Mucosa of stomach (tissue), 1 donor: ENCODE data around the gene SCLY.

ENCODE experiments used
- H3K27me3 ChIP-seq: one replicate; pipeline ENCODE4 v1.7.0; 2013; ENCODE audit warnings: mild to moderate bottlenecking, low read length; ENCODE audit not compliant: control insufficient read depth, insufficient read depth
- H3K36me3 ChIP-seq: one replicate; pipeline ENCODE4 v1.7.0; 2013; ENCODE audit warnings: low read length; ENCODE audit not compliant: control insufficient read depth, insufficient read depth
- H3K4me1 ChIP-seq: one replicate; pipeline ENCODE4 v1.7.0; 2013; ENCODE audit warnings: mild to moderate bottlenecking, low read length; ENCODE audit not compliant: control insufficient read depth, insufficient read depth
- H3K4me3 ChIP-seq: one replicate; pipeline ENCODE4 v1.7.0; 2013; ENCODE audit warnings: low read length
- H3K9ac ChIP-seq: one replicate; pipeline ENCODE4 v1.7.0; 2013; ENCODE audit warnings: mild to moderate bottlenecking, low read length, moderate library complexity
- H3K9me3 ChIP-seq: one replicate; pipeline ENCODE4 v1.7.0; 2013; ENCODE audit warnings: mild to moderate bottlenecking, low read length, moderate library complexity; ENCODE audit not compliant: control insufficient read depth
- donor health status: Pancreatic carcinoma.

Gene SCLY

GRCh38 chr2:238123991-238124470 lies 63.2 kb downstream of the SCLY start:
- H3K27me3 ChIP-seq, result peaks cover 5% of the 10 kb centered on the region
- no peak overlapping the region for H3K4me3 ChIP-seq
- no peaks in the 10 kb centered on the region for H3K9me3 ChIP-seq
- H3K36me3 ChIP-seq, result no peaks in the 10 kb centered on the region
- peaks cover 6% of the 10 kb centered on the region for H3K4me1 ChIP-seq
- no peak overlapping the region for H3K9ac ChIP-seq

GRCh38 chr2:238124488-238125126 lies 63.8 kb downstream of the SCLY start:
- no peaks in the 10 kb centered on the region for H3K36me3 ChIP-seq
- no peak overlapping the region for H3K9ac ChIP-seq
- peaks cover 6% of the 10 kb centered on the region for H3K4me1 ChIP-seq
- peaks cover 5% of the 10 kb centered on the region for H3K27me3 ChIP-seq
- H3K4me3 ChIP-seq, result no peak overlapping the region
- no peaks in the 10 kb centered on the region for H3K9me3 ChIP-seq

- peaks cover under 1% of the 10 kb centered on the region for H3K27me3 ChIP-seq
- no peaks in the 10 kb centered on the region for H3K36me3 ChIP-seq
- H3K9me3 ChIP-seq, result no peaks in the 10 kb centered on the region
- no peak overlapping the region for H3K9ac ChIP-seq
- H3K4me1 ChIP-seq, result peaks cover 6% of the 10 kb centered on the region
- H3K4me3 ChIP-seq, result no peak overlapping the region
Measured at GRCh38 chr2:238125127-238125885, 64.5 kb downstream of the SCLY start.

GRCh38 chr2:238126338-238126737 lies 65.5 kb downstream of the SCLY start:
- Histone ChIP-seq H3K4me1 (peaks cover 6% of the 10 kb centered on the region), H3K9me3 (no peaks in the 10 kb centered on the region), H3K9ac (no peak overlapping the region)

GRCh38 chr2:238126775-238127164 lies 66.0 kb downstream of the SCLY start:
- H3K4me3 ChIP-seq, result no peak overlapping the region
- peaks cover 6% of the 10 kb centered on the region for H3K4me1 ChIP-seq
- no peak overlapping the region for H3K9ac ChIP-seq

More at GRCh38 chr2:238126338-238126737, 65.5 kb downstream of the SCLY start:
- Histone ChIP-seq H3K4me3 (no peak overlapping the region), H3K36me3 (no peaks in the 10 kb centered on the region), H3K27me3 (no peaks in the 10 kb centered on the region)

GRCh38 chr2:238127165-238128060 lies 66.6 kb downstream of the SCLY start:
- Histone ChIP-seq H3K27me3 (no peaks in the 10 kb centered on the region), H3K4me3 (no peak overlapping the region), H3K9me3 (no peaks in the 10 kb centered on the region), H3K9ac (peak overlapping the region; percentile 15), H3K4me1 (peaks cover 6% of the 10 kb centered on the region), H3K36me3 (no peaks in the 10 kb centered on the region)

More at GRCh38 chr2:238126775-238127164, 66.0 kb downstream of the SCLY start:
- no peaks in the 10 kb centered on the region for H3K27me3 ChIP-seq
- H3K9me3 ChIP-seq, result no peaks in the 10 kb centered on the region
- no peaks in the 10 kb centered on the region for H3K36me3 ChIP-seq

GRCh38 chr2:238128061-238128440 lies 67.2 kb downstream of the SCLY start:
- Histone ChIP-seq H3K9me3 (no peaks in the 10 kb centered on the region), H3K4me1 (peaks cover 6% of the 10 kb centered on the region), H3K4me3 (no peak overlapping the region), H3K9ac (no peak overlapping the region), H3K27me3 (no peaks in the 10 kb centered on the region), H3K36me3 (no peaks in the 10 kb centered on the region)

GRCh38 chr2:238128534-238129001 lies 67.8 kb downstream of the SCLY start:
- Histone ChIP-seq H3K36me3 (no peaks in the 10 kb centered on the region), H3K9ac (no peak overlapping the region), H3K27me3 (no peaks in the 10 kb centered on the region)

GRCh38 chr2:238129166-238130010 lies 68.6 kb downstream of the SCLY start:
- H3K4me3 ChIP-seq, result no peak overlapping the region

More at GRCh38 chr2:238128534-238129001, 67.8 kb downstream of the SCLY start:
- Histone ChIP-seq H3K4me1 (peaks cover 6% of the 10 kb centered on the region), H3K9me3 (no peaks in the 10 kb centered on the region), H3K4me3 (no peak overlapping the region)

GRCh38 chr2:238130111-238130695 lies 69.4 kb downstream of the SCLY start:
- Histone ChIP-seq H3K36me3 (no peaks in the 10 kb centered on the region), H3K4me3 (no peak overlapping the region), H3K9me3 (no peaks in the 10 kb centered on the region), H3K9ac (no peak overlapping the region), H3K4me1 (peaks cover 6% of the 10 kb centered on the region), H3K27me3 (no peaks in the 10 kb centered on the region)

More at GRCh38 chr2:238129166-238130010, 68.6 kb downstream of the SCLY start:
- no peak overlapping the region for H3K9ac ChIP-seq
- peaks cover 6% of the 10 kb centered on the region for H3K4me1 ChIP-seq
- no peaks in the 10 kb centered on the region for H3K9me3 ChIP-seq
- H3K36me3 ChIP-seq, result no peaks in the 10 kb centered on the region
- H3K27me3 ChIP-seq, result no peaks in the 10 kb centered on the region
